ACHN (cell line): Measurements from ENCODE around the gene FOSL1.
"Not testable (repeated sequence)": the region's sequence is repeated elsewhere in the genome, so short reads cannot be mapped to it uniquely, and the experiment has no call there.

Experiments used
- DNase-seq: peaks from one replicate; pipeline ENCODE4 v3.0.0-alpha.2; 2015
- in situ Hi-C: cut with HindIII; loops from 2 replicates; pipeline ENCODE4 v1.10.0; 2017; ENCODE audit warnings: low sequenced_read_pairs, low pct_ligation_motif_present, low pct_unique_long_range_greater_than_20kb

Gene FOSL1

DNA sequence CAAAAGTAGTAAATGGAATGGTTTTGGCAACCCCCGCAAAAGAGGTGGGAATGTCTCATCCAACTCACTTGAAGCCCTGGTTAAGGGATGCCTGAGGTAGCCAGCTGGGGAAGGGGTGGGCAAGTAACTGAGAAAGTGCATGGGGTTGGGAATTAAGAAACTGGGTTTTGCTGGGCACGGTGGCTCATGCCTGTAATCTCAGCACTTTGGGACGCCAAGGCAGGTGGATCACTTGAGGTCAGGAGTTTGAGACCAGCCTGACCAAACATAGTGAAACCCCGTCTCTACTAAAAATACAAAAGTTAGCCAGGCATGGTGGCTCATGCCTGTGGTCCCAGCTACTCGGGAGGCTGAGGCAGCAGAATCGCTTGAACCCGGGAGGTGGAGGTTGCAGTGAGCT, 51.5 kb downstream of the FOSL1 start:
- in situ Hi-C loops, DNase-seq: not testable (repeated sequence)

DNA sequence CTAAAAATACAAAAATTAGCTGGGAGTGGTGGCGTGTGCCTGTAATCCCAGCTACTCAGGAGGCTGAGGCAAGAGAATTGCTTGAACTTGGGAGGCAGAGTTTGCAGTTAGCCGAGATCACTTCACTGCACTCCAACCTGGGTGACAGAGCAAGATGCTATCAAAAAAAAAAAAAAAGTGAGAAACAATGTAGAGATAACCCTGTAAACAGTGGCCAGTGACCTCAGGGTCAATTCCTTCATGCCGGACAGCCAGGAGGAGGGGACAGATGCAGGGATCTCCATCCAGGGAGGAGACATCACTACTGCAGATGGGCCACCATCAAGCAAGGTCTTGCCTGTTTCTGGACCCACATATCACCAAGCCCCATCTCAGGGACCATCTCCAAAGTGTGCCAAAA, 52.4 kb downstream of the FOSL1 start:
- DNase-seq = no peak
- in situ Hi-C loops = no loop called here

DNA sequence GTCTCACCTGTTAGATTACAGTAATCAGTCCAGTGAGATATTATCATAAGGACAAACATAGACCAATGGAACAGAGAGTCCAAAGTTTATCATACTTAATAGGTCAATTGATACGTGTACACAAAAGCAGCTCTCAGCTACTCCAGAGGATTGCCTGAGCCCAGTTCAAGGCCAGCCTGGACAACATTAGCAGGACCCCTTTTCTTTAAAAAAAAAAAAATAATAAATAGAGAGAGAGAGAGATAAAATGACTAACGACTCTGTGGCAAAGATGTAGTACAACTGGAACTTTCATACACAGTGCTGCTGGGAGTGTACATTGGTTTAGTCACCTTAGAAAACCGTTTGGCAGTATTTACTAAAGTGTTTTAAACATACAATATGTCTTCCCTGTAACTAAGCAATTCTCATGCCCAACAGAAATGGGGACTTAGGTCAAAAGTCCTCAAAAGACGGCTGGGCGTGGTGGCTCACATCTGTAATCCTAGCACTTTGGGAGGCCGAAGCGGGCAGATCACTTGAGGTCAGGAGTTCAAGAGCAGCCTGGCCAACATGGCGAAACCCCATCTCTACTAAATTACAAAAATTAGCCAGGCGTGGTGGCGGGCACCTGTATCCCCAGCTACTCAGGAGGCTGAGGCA, 55.8 kb downstream of the FOSL1 start:
- DNase-seq = no peak
- in situ Hi-C loops = no loop called here

DNA sequence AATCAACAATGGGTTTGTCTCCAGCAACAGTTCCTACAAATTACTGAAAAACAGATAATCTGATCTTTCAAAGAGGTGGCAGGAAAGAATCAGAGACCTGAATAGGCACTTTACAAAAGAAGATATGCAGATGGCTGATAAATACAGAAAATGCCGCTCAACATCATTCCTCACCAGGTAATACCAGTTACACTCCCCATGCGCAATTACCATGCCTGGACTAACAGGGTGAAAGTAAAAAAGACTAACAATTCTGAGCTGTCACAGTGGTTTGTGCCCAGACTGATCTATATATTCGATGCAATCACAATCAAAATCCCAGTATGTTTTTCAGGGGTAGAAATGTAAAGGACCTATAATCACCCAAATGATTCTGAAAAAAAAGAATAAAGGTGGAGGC, 56.4 kb downstream of the FOSL1 start:
- in situ Hi-C loops = no loop called here
- no peak for DNase-seq

DNA sequence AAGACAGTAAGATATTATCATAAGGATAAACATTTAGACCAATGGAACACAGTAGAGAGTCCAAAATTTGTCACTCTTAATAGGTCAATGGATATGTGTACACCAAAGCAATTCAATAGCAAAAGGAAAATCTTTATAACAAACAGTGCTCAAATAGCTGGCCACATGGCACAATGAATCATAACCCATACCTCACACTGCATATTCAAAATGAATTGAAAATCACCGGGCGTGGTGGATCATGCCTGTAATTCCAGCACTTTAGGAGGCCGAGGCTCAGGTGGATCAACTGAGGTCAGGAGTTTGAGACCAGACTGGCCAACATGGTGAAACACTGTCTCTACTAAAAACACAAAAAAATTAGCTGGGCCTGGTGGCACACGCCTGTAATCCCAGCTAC, 58.0 kb downstream of the FOSL1 start:
- in situ Hi-C loops = no loop called here
- DNase-seq = no peak
